ENCODE measurements around the gene PCDH9.

- TF ChIP-seq CTCF (IDR thresholded peaks at IDR 0.05) = no peak
- no peak for TF ChIP-seq POLR2A (IDR thresholded peaks at IDR 0.05)
Measured at GRCh38 chr13:66895320-66895719, 334.8 kb downstream of the PCDH9 start.

Measured in right lobe of liver (tissue), 4 donors.